GM12878 (cell line): ENCODE results near the gene IER5L. TPM values are rescaled to one million over a fixed set of nuclear protein-coding genes. Genes with fewer than 3 reads are reported as not detected.

Source experiments
- BHLHE40 ChIP-seq, 2 experiments: fragments of 450-650 bp in 1 of 2; IDR thresholded peaks; 2 replicates each; pipeline ENCODE4 v1.6.1; 2011 to 2017; ENCODE audit warnings: low read depth in 2 of 2, borderline replicate concordance in 1 of 2, improper control_type of control experiment in 1 of 2, low read length in 1 of 2, mild to moderate bottlenecking in 1 of 2
- EP300 ChIP-seq, 2 experiments: fragments of 150-350 bp in 1 of 2; IDR thresholded peaks; 2 replicates each; pipeline ENCODE4 v1.6.1; 2011 to 2012; ENCODE audit warnings: low read depth in 2 of 2, low read length in 2 of 2, borderline replicate concordance in 1 of 2, improper control_type of control experiment in 1 of 2, inconsistent platforms in 1 of 2; ENCODE audit not compliant: control insufficient read depth in 1 of 2
- JUNB ChIP-seq: IDR thresholded peaks from 2 replicates; pipeline ENCODE4 v1.6.1; 2016; ENCODE audit warnings: antibody characterized with exemption, mild to moderate bottlenecking
- RAD51 ChIP-seq: fragments of 450-650 bp; IDR thresholded peaks from 2 replicates; pipeline ENCODE4 v1.6.1; 2016; ENCODE audit warnings: moderate library complexity, mild to moderate bottlenecking, inconsistent platforms
- ZNF207 ChIP-seq: fragments of 450-650 bp; IDR thresholded peaks from 2 replicates; pipeline ENCODE4 v1.6.1; 2014; ENCODE audit warnings: antibody characterized with exemption, mild to moderate bottlenecking, borderline replicate concordance
- polyA plus RNA-seq, 11 experiments: library from polyadenylated mRNA; depleted of rRNA in 4 of 11; unstranded in 6 of 11; stranded (reverse) in 5 of 11; fragments of >200 nt; fragmentation: Nextera tagmentation in 4 of 11; fragmentation: Illumina TruSeq in 1 of 11; extraction: Ambion mirVana in 4 of 11; extraction: Trizol in 1 of 11; gene quantifications; 1 replicate in 1 of 11; 2 replicates in 10 of 11; pipeline versions ENCODE4 v1.2.1 to v1.2.3, GENCODE V29; 2011 to 2016; ENCODE audit warnings: inconsistent platforms in 2 of 11, missing spikeins in 2 of 11, low read depth in 1 of 11
- total RNA-seq, 4 experiments: library from RNA; depleted of rRNA in 3 of 4; stranded (reverse); fragments of >200 nt in 3 of 4; fragmentation: Illumina TruSeq in 1 of 4; extraction: Trizol in 1 of 4; gene quantifications; 2 replicates each; pipeline versions ENCODE4 v1.2.1 to v1.2.3, GENCODE V29; 2013 to 2021
- TF ChIP-seq, protein P1 (sequence below): fragments of 450-650 bp; IDR thresholded peaks from 2 replicates; pipeline ENCODE4 v1.6.1; 2017; ENCODE audit warnings: antibody characterized with exemption, mild to moderate bottlenecking, moderate library complexity
- TF ChIP-seq, protein P2 (sequence below): IDR thresholded peaks from 2 replicates; pipeline ENCODE4 v1.6.1; 2011; ENCODE audit warnings: mild to moderate bottlenecking, low read depth, low read length, moderate library complexity; ENCODE audit not compliant: insufficient replicate concordance
- TF ChIP-seq, protein P3 (sequence below): fragments of 450-650 bp; formaldehyde crosslinking; IDR thresholded peaks from 2 replicates; pipeline ENCODE4 v1.4.0; 2022; ENCODE audit warnings: mild to moderate bottlenecking, moderate library complexity
- TF ChIP-seq, protein P4 (sequence below): fragments of 450-650 bp; IDR thresholded peaks from 2 replicates; pipeline ENCODE4 v1.6.1; 2017; ENCODE audit warnings: mild to moderate bottlenecking

IER5L gene
- total and polyA plus RNA-seq, 10 of the 15 experiments (the other 5 are each of a cell fraction or from before 2014, with no cell fraction given) = 0.04 to 1.4 (median 0.17) TPM

DNA sequence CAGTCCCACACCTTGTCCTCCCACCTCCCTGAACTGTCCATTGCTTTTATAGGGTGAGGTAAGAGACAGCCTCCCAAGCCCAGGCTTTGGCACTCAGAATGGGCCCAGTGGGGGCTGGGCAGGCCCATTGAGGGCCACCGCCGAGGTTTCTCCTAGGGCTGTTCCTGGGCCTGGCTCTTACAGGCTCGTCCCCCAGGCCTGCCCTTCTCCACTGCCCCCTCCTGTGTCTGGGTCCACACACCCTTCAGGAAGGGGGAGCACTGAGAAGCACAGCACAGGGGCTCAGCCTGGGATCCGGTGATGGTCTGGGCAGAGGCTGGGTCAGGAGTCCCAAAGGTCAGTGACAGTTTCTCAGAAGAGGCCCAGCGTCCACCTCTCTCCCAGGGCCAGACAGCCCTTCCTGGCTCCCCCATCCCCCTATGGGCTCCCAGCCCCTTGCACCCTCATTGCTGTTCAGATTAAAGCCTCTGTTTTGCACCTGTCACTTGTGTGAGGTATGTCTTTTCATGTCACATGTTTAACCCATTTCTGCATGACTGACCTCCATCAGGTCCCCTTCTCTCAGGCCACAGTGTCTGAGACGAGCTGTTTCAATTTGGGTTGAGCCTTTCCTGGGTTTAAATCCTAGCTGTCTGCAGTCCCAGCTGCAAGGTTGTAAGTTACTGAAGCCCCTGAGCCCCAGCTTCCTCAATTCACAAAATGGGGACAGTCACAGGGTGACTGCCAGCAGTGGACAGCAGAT, 29.4 kb downstream of the IER5L start (continued):
- TF ChIP-seq, protein P1, sequence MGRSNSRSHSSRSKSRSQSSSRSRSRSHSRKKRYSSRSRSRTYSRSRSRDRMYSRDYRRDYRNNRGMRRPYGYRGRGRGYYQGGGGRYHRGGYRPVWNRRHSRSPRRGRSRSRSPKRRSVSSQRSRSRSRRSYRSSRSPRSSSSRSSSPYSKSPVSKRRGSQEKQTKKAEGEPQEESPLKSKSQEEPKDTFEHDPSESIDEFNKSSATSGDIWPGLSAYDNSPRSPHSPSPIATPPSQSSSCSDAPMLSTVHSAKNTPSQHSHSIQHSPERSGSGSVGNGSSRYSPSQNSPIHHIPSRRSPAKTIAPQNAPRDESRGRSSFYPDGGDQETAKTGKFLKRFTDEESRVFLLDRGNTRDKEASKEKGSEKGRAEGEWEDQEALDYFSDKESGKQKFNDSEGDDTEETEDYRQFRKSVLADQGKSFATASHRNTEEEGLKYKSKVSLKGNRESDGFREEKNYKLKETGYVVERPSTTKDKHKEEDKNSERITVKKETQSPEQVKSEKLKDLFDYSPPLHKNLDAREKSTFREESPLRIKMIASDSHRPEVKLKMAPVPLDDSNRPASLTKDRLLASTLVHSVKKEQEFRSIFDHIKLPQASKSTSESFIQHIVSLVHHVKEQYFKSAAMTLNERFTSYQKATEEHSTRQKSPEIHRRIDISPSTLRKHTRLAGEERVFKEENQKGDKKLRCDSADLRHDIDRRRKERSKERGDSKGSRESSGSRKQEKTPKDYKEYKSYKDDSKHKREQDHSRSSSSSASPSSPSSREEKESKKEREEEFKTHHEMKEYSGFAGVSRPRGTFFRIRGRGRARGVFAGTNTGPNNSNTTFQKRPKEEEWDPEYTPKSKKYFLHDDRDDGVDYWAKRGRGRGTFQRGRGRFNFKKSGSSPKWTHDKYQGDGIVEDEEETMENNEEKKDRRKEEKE = no peak
- TF ChIP-seq ZNF207 (no peak), BHLHE40 (IDR thresholded peaks at IDR 0.05; ENCODE audit: borderline replicate concordance in 1 of 2, low read depth in 2 of 2, low read length in 1 of 2) (peak in 1 of 2 experiments; percentile 28; a peak in 2 of 4 replicates), EP300 (IDR thresholded peaks at IDR 0.05; ENCODE audit: borderline replicate concordance in 1 of 2, control insufficient read depth in 1 of 2, low read depth in 2 of 2, low read length in 2 of 2) (peak; percentile 28; a peak in 2 of 4 replicates), RAD51 (peak; percentile 63), JUNB (no peak)
- TF ChIP-seq, protein P2, sequence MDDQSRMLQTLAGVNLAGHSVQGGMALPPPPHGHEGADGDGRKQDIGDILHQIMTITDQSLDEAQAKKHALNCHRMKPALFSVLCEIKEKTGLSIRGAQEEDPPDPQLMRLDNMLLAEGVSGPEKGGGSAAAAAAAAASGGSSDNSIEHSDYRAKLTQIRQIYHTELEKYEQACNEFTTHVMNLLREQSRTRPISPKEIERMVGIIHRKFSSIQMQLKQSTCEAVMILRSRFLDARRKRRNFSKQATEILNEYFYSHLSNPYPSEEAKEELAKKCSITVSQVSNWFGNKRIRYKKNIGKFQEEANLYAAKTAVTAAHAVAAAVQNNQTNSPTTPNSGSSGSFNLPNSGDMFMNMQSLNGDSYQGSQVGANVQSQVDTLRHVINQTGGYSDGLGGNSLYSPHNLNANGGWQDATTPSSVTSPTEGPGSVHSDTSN = peak; percentile 66
- TF ChIP-seq, protein P3, sequence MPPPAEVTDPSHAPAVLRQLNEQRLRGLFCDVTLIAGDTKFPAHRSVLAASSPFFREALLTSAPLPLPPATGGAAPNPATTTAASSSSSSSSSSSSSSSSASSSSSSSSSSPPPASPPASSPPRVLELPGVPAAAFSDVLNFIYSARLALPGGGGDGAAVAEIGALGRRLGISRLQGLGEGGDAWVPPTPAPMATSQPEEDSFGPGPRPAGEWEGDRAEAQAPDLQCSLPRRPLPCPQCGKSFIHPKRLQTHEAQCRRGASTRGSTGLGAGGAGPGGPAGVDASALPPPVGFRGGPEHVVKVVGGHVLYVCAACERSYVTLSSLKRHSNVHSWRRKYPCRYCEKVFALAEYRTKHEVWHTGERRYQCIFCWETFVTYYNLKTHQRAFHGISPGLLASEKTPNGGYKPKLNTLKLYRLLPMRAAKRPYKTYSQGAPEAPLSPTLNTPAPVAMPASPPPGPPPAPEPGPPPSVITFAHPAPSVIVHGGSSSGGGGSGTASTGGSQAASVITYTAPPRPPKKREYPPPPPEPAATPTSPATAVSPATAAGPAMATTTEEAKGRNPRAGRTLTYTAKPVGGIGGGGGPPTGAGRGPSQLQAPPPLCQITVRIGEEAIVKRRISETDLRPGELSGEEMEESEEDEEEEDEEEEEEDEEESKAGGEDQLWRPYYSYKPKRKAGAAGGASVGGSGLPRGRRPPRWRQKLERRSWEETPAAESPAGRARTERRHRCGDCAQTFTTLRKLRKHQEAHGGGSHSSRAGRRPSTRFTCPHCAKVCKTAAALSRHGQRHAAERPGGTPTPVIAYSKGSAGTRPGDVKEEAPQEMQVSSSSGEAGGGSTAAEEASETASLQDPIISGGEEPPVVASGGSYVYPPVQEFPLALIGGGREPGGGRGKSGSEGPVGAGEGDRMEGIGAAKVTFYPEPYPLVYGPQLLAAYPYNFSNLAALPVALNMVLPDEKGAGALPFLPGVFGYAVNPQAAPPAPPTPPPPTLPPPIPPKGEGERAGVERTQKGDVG = no peak
- TF ChIP-seq, protein P4, sequence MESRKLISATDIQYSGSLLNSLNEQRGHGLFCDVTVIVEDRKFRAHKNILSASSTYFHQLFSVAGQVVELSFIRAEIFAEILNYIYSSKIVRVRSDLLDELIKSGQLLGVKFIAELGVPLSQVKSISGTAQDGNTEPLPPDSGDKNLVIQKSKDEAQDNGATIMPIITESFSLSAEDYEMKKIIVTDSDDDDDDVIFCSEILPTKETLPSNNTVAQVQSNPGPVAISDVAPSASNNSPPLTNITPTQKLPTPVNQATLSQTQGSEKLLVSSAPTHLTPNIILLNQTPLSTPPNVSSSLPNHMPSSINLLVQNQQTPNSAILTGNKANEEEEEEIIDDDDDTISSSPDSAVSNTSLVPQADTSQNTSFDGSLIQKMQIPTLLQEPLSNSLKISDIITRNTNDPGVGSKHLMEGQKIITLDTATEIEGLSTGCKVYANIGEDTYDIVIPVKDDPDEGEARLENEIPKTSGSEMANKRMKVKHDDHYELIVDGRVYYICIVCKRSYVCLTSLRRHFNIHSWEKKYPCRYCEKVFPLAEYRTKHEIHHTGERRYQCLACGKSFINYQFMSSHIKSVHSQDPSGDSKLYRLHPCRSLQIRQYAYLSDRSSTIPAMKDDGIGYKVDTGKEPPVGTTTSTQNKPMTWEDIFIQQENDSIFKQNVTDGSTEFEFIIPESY = no peak
